Peyer's patch (tissue), 4 donors: ENCODE measurements around the gene RHBDD3. TPM values are rescaled to one million over a fixed set of nuclear protein-coding genes. Genes with fewer than 3 reads are reported as not detected.

ENCODE experiments used
- DNase-seq, 3 donors: peaks; one replicate each; pipeline ENCODE4 v3.0.0-alpha.2; 2017 to 2019
- H3K27ac ChIP-seq, 4 donors: fragments of 200-600 bp; sonication (generic); one replicate each; pipeline ENCODE4 v1.5.1; 2016 to 2019
- H3K27me3 ChIP-seq, 2 donors: fragments of 200-600 bp; sonication (generic); one replicate each; pipeline ENCODE4 v1.5.1; 2019
- H3K36me3 ChIP-seq, 3 donors: fragments of 200-600 bp; sonication (generic); one replicate each; pipeline ENCODE4 v1.5.1; 2016 to 2019
- H3K4me1 ChIP-seq, 4 donors: fragments of 200-600 bp; sonication (generic); one replicate each; pipeline ENCODE4 v1.5.1; 2016 to 2019
- H3K4me3 ChIP-seq, 4 donors: fragments of 200-600 bp; sonication (generic); 1 replicate in 3 of 4; 2 replicates in 1 of 4; pipeline ENCODE4 v1.5.1; 2016 to 2019; ENCODE audit warnings: mild to moderate bottlenecking in 1 of 4
- H3K9me3 ChIP-seq, 4 donors: fragments of 200-600 bp; sonication (generic); one replicate each; pipeline ENCODE4 v1.5.1; 2016 to 2019; ENCODE audit warnings: mild to moderate bottlenecking in 1 of 4
- CTCF ChIP-seq, 6 experiments: fragments of 450-650 bp in 4 of 6; fragments of 200-600 bp in 2 of 6; sonication (generic) in 1 of 6; IDR thresholded peaks; one replicate each; pipeline ENCODE4 v1.5.1; 2017 to 2019; ENCODE audit warnings: antibody characterized with exemption in 6 of 6, mild to moderate bottlenecking in 3 of 6, moderate library complexity in 1 of 6
- POLR2A ChIP-seq, 2 donors: fragments of 450-650 bp; IDR thresholded peaks; one replicate each; pipeline ENCODE4 v1.5.1; 2017; ENCODE audit warnings: antibody characterized with exemption in 2 of 2, mild to moderate bottlenecking in 2 of 2, moderate library complexity in 2 of 2
- total RNA-seq, 4 donors: library from RNA; depleted of rRNA; stranded (reverse); fragments of >200 nt; gene quantifications; one replicate each; pipeline ENCODE4 v1.1.0, GENCODE V29; 2016

The RHBDD3 gene
- total RNA-seq, 4 donors from 2014 or later = 25.4 to 47.2 (median 36.2) TPM

GRCh38 chr22:29216873-29217666, 50.7 kb downstream of the RHBDD3 start:
- Histone ChIP-seq H3K27ac (peak overlapping the region in 1 of 4 donors; percentile 21), H3K27me3 (no peaks in the 10 kb centered on the region), H3K9me3 (no peaks in the 10 kb centered on the region), H3K4me3 (no peak overlapping the region), H3K4me1 (no peaks in the 10 kb centered on the region), H3K36me3 (no peaks in the 10 kb centered on the region)
- no peak for DNase-seq
- TF ChIP-seq CTCF (IDR thresholded peaks at IDR 0.05) (no peak), POLR2A (IDR thresholded peaks at IDR 0.05) (no peak)

- Histone ChIP-seq H3K36me3 (no peaks in the 10 kb centered on the region), H3K27me3 (no peaks in the 10 kb centered on the region), H3K9me3 (no peaks in the 10 kb centered on the region), H3K4me3 (no peak overlapping the region), H3K4me1 (no peaks in the 10 kb centered on the region), H3K27ac (peak overlapping the region in 1 of 4 donors; percentile 21)
- DNase-seq = no peak
- no peak for TF ChIP-seq POLR2A (IDR thresholded peaks at IDR 0.05)
- TF ChIP-seq CTCF (IDR thresholded peaks at IDR 0.05) = no peak
Observed at GRCh38 chr22:29216011-29216872, 51.5 kb downstream of the RHBDD3 start.

GRCh38 chr22:29215012-29215860, 52.5 kb downstream of the RHBDD3 start:
- H3K27me3 ChIP-seq = no peaks in the 10 kb centered on the region
- no peak overlapping the region for H3K27ac ChIP-seq
- DNase-seq = no peak
- TF ChIP-seq POLR2A (IDR thresholded peaks at IDR 0.05) = no peak
- TF ChIP-seq CTCF (IDR thresholded peaks at IDR 0.05) = no peak
- no peaks in the 10 kb centered on the region for H3K36me3 ChIP-seq
- no peaks in the 10 kb centered on the region for H3K4me1 ChIP-seq
- no peaks in the 10 kb centered on the region for H3K9me3 ChIP-seq
- no peak overlapping the region for H3K4me3 ChIP-seq

- H3K27ac ChIP-seq = no peak overlapping the region
- no peaks in the 10 kb centered on the region for H3K36me3 ChIP-seq
- no peaks in the 10 kb centered on the region for H3K4me1 ChIP-seq
- H3K9me3 ChIP-seq = no peaks in the 10 kb centered on the region
- TF ChIP-seq CTCF (IDR thresholded peaks at IDR 0.05) (no peak), POLR2A (IDR thresholded peaks at IDR 0.05) (no peak)
- H3K4me3 ChIP-seq = no peak overlapping the region
- no peak for DNase-seq
- no peaks in the 10 kb centered on the region for H3K27me3 ChIP-seq
Observed at GRCh38 chr22:29214232-29214631, 53.5 kb downstream of the RHBDD3 start.

GRCh38 chr22:29213493-29213892, 54.3 kb downstream of the RHBDD3 start:
- no peak overlapping the region for H3K27ac ChIP-seq
- no peaks in the 10 kb centered on the region for H3K9me3 ChIP-seq
- H3K27me3 ChIP-seq = no peaks in the 10 kb centered on the region
- no peaks in the 10 kb centered on the region for H3K4me1 ChIP-seq
- no peak for DNase-seq
- no peaks in the 10 kb centered on the region for H3K36me3 ChIP-seq
- H3K4me3 ChIP-seq = no peak overlapping the region
- no peak for TF ChIP-seq CTCF (IDR thresholded peaks at IDR 0.05)
- no peak for TF ChIP-seq POLR2A (IDR thresholded peaks at IDR 0.05)
